Glomerular visceral epithelial cell (primary cell): ENCODE data around the gene HIPK2.
A peak's percentile ranks its signal among the peaks of the same experiment; 100 is the strongest.
"Not testable (repeated sequence)": the region's sequence is repeated elsewhere in the genome, so short reads cannot be mapped to it uniquely, and the experiment has no call there.

Experiments used
- DNase-seq: peaks from one replicate; pipeline ENCODE4 v3.0.0-alpha.2; 2016; ENCODE audit errors: extremely low spot score

HIPK2 gene

DNA sequence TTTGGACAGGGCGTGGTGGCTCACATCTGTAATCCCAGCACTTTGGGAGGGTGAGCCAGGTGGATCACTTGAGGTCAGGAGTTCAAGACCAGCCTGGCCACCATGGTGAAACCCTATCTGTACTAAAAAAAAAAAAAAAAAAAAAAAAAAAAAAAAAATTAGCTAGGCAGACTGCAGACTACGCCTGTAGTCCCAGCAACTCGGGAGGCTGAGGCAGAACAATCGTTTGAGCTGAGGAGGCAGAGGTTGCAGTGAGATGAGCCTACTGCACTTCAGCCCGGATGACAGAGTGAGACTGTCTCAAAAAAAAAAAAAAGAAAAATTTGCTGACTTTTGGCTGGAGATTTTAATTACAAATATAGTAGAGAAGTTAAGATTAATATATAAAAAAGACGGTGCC, 104.0 kb downstream of the HIPK2 start:
- no peak for DNase-seq

DNA sequence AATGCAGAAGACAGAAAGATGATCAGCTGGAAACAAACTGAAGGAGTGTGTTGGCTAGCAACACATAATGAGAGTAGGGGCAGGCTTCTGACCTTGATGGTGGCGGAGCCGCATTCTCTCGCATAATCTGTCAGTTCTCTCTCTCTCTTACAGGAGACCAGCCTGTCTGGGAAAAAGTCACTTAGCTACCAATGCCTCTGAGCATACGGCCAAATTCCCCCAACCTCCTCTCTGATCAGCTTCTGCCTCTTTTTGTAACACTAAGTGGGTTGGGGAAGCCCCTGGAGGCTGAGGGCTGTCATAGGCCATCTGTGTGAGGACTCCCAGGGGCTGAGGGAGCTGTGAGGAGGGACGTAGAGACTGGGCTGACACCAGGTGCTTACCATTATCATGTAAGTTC, 104.6 kb downstream of the HIPK2 start:
- no peak for DNase-seq

- no peak for DNase-seq
Observed at GRCh38 chr7:139671967-139672366, 105.8 kb downstream of the HIPK2 start.

DNA sequence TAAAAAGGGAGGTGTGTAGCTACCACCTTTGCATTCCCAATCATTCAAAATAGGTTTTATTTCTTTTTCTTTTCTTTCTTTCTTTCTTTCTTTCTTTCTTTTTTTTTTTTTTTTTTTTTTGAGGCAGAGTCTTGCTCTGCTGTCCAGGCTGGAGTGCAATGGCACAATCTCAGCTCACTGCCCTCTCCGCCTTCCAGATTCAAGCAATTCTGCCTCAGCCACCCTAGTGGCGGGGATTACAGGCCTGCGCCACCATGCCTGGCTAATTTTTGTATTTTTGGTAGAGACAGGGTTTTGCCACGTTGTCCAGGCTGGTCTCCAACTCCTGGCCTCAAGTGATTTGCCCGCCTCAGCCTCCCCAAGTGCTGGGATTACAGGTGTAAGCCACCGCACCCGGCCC, 107.1 kb downstream of the HIPK2 start:
- not testable (repeated sequence) for DNase-seq

DNA sequence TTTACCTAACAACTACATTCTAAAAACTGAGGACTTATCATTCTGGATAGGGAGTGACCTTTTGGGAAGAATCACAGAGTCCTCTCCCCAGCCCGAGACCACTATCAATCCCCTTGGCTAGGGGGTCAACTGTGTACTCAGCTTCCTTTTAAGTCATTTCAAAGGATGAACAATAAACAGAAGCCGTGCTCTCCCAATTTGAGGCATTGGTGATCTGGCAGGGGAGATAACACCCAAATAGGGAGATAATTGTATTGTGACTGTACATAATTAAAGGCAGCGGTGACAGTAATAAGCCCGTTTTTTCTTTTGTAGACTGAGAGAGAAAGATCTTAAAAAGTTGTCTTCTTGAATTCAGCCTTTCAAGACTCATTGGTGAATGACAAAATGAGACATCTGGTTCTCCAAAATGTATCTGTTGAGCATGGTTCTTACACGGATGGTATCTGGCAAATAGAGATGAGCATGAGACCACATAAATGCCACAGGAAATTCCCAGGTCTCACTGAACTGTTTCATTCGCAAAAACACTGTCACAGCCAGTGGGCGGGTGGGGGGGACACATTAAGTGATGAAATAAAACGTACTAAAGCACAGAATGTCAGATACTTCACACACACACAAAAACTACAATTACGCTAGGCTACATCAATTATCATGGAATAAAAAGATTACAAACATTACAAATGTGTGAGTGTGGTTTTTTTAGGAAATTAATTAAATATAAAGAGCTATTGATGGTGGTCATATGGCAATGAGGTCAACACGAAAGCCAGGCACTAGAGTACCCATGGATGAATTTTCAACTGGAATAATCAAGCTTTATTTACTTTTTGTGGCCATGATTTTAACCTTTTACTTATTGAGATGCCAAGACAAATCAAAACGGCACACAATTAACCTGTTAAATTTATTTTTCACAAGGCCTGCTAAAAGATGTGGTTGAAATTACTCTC, 108.4 kb downstream of the HIPK2 start:
- peak; percentile 52 for DNase-seq

- no peak for DNase-seq
Observed at GRCh38 chr7:139667377-139667776, 110.4 kb downstream of the HIPK2 start.

DNA sequence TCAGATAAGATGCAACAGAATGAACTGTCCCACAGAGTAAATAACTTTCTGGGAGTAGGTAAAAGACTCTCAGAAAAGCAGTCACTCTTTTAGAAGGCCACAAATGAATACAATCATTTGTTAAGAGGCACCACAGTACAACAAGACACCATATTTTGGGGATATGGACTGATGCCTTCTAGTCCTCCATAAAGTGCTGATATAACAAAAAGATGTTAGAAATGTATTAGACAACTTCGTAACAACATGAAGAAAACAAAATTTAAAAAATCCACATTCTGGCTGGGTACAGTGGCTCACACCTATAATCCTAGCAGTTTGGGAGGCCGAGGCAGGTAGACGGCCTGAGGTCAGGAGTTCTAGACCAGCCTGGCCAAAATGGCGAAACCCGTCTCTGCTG, 111.3 kb downstream of the HIPK2 start:
- DNase-seq, result no peak

GRCh38 chr7:139664434-139664833, 113.4 kb downstream of the HIPK2 start:
- no peak for DNase-seq

- DNase-seq, result no peak
Observed at GRCh38 chr7:139663608-139664177, 114.1 kb downstream of the HIPK2 start.

- no peak for DNase-seq
Observed at GRCh38 chr7:139661903-139662302, 115.9 kb downstream of the HIPK2 start.

GRCh38 chr7:139661043-139661440, 116.8 kb downstream of the HIPK2 start:
- DNase-seq, result no peak

GRCh38 chr7:139660317-139661042, 117.3 kb downstream of the HIPK2 start:
- DNase-seq, result peak; percentile 56

- no peak for DNase-seq
Observed at GRCh38 chr7:139659922-139660316, 117.9 kb downstream of the HIPK2 start.

DNA sequence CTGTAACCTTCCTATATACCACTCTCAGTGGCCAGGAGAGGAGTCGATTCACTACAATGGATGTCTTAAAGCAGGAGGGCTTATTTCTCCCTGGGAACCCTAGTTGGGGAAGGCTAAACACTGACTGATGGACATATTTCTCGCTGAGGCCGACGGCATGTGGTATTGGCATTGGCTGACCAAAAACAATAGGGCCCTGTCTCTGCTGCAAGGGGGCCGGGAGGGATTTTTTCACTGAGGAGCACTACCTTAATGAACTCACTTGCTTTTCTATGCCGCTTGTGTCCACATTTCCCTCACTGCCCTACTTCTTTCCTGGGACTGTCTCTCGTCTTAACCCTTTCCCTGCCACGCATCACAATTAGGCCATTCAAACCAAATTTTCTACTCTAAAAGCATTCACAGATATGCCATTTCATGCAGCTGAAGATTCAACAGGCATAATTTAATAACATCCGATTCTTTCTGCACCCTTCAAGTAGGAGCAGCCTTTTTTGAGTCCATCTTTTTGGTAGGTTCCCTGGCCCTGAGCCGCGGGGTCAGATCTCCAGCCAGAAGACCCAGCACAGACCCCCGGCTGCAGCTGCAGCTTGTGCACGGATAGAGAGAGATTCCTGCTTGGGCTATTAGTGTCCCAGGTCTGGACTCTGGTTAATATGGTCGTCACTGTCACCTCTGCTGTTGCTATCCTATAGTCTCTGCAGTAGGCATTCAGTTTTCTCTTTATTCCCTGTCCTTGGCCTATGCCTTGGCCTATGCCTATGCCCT, 118.7 kb downstream of the HIPK2 start:
- DNase-seq, result no peak

- DNase-seq, result no peak
Observed at GRCh38 chr7:139658296-139658695, 119.5 kb downstream of the HIPK2 start.

- DNase-seq, result no peak
Observed at GRCh38 chr7:139657725-139658124, 120.1 kb downstream of the HIPK2 start.

- no peak for DNase-seq
Observed at GRCh38 chr7:139656387-139656786, 121.4 kb downstream of the HIPK2 start.

DNA sequence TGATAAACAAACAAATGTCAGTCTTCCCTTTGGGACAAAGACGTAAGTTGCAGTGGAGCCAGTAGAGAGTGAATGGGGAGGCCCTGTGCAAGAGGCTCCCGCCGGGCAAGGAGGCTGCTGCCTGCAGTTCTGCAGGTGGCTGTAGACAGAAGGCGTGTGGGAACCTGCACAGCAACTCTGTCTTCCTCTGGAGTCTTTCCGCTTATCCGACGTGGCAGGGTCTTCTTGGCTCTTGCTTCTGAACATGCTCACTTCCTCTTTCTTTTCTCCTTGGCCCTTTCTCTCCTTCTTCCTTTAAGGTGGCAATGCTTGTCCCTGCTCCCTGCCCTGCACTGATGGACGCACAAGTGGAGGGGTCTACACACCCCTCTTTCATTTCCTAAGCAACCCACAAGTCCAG, 122.5 kb downstream of the HIPK2 start:
- no peak for DNase-seq

DNA sequence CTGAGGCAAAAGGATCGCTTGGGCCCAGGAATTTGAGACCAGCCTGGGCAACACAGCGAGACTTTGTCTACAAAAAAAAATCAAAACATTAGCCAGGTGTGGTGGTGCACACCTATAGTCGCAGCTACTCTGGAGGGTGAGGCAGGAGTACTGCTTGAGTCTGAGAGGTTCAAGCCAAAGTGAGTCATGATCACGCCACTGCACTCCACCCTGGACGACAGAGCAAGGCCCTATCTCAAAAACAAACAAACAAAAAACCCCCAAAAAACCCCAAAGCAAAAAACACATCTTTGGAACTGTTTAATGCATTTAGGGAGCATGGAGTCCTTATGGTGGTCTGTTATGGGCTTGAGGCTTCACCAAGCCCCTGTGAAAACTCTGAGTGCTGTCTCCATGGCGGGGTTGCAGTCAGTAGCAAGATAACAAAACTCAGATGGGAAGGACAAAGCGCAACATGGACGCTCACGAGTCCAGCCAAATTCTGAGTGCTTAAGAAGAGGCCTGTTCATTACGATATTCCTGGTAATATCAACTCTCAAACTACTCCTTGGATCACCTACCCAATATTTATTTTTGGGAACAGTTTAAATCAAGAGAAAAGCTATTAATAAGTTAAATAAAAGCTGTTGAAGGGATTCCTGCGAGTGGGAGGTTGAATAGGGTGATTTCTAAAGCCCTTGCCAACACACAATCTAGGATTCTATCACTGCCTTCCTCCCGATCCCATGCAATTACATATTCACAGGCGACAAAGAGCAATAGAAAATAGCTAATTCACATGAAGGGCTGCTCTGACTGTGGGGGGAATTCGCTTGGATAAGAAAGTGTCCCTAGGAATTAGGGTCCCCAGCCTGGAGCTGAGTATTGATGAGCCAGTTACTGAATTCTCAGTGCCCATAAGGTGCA, 123.3 kb downstream of the HIPK2 start:
- no peak for DNase-seq

DNA sequence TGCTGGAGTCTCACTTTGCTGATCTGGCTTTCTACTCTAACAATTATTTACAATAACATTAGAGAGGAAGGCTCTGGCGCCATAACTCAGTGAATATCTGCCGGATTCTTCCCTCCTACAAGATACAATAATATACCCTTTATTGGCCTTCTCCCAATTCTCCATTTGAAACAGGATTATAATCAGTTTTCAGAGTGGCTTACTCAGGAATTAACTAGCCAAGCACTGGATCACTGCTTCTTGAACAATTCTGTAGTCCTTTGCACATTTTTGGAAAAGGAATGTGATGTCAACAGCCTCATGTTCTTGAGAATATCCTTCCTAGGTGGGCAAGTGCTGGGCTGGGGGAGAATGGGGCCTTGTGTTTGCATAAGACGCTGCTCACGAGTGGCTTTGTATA, 125.9 kb downstream of the HIPK2 start:
- DNase-seq, result no peak

GRCh38 chr7:139651308-139651707, 126.5 kb downstream of the HIPK2 start:
- peak; percentile 40 for DNase-seq
